Measurements from ENCODE around the gene TRPM3. TPM values are rescaled to one million over a fixed set of nuclear protein-coding genes. Genes with fewer than 3 reads are reported as not detected.

Gene TRPM3
- total and polyA plus RNA-seq, 4 donors = 0.07 to 0.89 (median 0.67) TPM

DNA sequence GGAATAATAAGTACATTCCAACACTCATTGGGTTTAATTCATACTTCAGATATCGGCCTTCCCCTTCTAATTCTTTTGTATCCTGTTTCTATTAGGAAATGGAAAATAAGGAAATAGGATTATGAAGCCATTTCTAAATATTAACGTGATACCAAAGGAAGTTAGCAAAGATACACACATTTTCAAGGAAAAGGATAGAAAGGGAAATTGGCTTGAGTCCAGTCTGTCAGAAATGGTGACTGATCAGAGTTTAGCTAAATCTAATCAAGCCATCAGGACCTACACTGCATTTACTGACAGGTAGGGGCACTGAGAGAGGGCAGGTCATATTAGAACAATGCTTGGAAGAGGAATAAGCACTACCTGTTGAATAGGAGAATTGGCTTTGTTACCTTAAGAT, 3.1 kb downstream of the TRPM3 start:
- Histone ChIP-seq H3K4me1 (ENCODE audit: control insufficient read depth in 4 of 4, insufficient read depth in 4 of 4, low read length in 3 of 4) (peaks cover 0 to 11% (median 7%) of the 10 kb centered on the region in 4 donors), H3K9ac (ENCODE audit: low read depth in 1 of 2, low read length in 2 of 2) (no peak overlapping the region), H3K27ac (ENCODE audit: low read depth in 1 of 2, low read length in 2 of 2) (no peak overlapping the region), H3K27me3 (ENCODE audit: control insufficient read depth in 4 of 4, insufficient read depth in 4 of 4, low read length in 3 of 4) (no peaks in the 10 kb centered on the region), H3K36me3 (ENCODE audit: control insufficient read depth in 4 of 4, insufficient read depth in 3 of 4, low read depth in 1 of 4, low read length in 3 of 4) (no peaks in the 10 kb centered on the region), H3K9me3 (ENCODE audit: control insufficient read depth in 4 of 4, low read length in 3 of 4) (no peaks in the 10 kb centered on the region), H3K4me3 (ENCODE audit: low read depth in 1 of 3, low read length in 3 of 3) (no peak overlapping the region)
- DNase-seq (ENCODE audit: low spot score) = no peak
- 75% methylated on average over 2 of the region's 2 CpGs for WGBS
- TF ChIP-seq YY1 (IDR thresholded peaks at IDR 0.05) (no peak), JUND (IDR thresholded peaks at IDR 0.05) (no peak), EGR1 (IDR thresholded peaks at IDR 0.05; ENCODE audit: low read depth in 2 of 2) (no peak), FOXA2 (IDR thresholded peaks at IDR 0.05) (no peak), RAD21 (IDR thresholded peaks at IDR 0.05) (no peak), RXRA (IDR thresholded peaks at IDR 0.05) (no peak), SP1 (IDR thresholded peaks at IDR 0.05) (no peak), HNF4A (conservative IDR thresholded peaks at IDR 0.05) (no peak), GABPA (IDR thresholded peaks at IDR 0.05 in 1 of 2, conservative IDR thresholded peaks at IDR 0.05 in 1 of 2) (no peak), FOXA1 (IDR thresholded peaks at IDR 0.05) (no peak), TAF1 (conservative IDR thresholded peaks at IDR 0.05) (no peak)
- TF ChIP-seq, protein P1, sequence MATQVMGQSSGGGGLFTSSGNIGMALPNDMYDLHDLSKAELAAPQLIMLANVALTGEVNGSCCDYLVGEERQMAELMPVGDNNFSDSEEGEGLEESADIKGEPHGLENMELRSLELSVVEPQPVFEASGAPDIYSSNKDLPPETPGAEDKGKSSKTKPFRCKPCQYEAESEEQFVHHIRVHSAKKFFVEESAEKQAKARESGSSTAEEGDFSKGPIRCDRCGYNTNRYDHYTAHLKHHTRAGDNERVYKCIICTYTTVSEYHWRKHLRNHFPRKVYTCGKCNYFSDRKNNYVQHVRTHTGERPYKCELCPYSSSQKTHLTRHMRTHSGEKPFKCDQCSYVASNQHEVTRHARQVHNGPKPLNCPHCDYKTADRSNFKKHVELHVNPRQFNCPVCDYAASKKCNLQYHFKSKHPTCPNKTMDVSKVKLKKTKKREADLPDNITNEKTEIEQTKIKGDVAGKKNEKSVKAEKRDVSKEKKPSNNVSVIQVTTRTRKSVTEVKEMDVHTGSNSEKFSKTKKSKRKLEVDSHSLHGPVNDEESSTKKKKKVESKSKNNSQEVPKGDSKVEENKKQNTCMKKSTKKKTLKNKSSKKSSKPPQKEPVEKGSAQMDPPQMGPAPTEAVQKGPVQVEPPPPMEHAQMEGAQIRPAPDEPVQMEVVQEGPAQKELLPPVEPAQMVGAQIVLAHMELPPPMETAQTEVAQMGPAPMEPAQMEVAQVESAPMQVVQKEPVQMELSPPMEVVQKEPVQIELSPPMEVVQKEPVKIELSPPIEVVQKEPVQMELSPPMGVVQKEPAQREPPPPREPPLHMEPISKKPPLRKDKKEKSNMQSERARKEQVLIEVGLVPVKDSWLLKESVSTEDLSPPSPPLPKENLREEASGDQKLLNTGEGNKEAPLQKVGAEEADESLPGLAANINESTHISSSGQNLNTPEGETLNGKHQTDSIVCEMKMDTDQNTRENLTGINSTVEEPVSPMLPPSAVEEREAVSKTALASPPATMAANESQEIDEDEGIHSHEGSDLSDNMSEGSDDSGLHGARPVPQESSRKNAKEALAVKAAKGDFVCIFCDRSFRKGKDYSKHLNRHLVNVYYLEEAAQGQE (IDR thresholded peaks at IDR 0.05) = no peak
- TF ChIP-seq, protein P2, sequence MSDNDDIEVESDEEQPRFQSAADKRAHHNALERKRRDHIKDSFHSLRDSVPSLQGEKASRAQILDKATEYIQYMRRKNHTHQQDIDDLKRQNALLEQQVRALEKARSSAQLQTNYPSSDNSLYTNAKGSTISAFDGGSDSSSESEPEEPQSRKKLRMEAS (IDR thresholded peaks at IDR 0.05) = no peak
- TF ChIP-seq, protein P3, sequence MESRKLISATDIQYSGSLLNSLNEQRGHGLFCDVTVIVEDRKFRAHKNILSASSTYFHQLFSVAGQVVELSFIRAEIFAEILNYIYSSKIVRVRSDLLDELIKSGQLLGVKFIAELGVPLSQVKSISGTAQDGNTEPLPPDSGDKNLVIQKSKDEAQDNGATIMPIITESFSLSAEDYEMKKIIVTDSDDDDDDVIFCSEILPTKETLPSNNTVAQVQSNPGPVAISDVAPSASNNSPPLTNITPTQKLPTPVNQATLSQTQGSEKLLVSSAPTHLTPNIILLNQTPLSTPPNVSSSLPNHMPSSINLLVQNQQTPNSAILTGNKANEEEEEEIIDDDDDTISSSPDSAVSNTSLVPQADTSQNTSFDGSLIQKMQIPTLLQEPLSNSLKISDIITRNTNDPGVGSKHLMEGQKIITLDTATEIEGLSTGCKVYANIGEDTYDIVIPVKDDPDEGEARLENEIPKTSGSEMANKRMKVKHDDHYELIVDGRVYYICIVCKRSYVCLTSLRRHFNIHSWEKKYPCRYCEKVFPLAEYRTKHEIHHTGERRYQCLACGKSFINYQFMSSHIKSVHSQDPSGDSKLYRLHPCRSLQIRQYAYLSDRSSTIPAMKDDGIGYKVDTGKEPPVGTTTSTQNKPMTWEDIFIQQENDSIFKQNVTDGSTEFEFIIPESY (IDR thresholded peaks at IDR 0.05) = no peak
- TF ChIP-seq, protein P4, sequence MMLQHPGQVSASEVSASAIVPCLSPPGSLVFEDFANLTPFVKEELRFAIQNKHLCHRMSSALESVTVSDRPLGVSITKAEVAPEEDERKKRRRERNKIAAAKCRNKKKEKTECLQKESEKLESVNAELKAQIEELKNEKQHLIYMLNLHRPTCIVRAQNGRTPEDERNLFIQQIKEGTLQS (IDR thresholded peaks at IDR 0.05) = no peak
- TF ChIP-seq, protein P5, sequence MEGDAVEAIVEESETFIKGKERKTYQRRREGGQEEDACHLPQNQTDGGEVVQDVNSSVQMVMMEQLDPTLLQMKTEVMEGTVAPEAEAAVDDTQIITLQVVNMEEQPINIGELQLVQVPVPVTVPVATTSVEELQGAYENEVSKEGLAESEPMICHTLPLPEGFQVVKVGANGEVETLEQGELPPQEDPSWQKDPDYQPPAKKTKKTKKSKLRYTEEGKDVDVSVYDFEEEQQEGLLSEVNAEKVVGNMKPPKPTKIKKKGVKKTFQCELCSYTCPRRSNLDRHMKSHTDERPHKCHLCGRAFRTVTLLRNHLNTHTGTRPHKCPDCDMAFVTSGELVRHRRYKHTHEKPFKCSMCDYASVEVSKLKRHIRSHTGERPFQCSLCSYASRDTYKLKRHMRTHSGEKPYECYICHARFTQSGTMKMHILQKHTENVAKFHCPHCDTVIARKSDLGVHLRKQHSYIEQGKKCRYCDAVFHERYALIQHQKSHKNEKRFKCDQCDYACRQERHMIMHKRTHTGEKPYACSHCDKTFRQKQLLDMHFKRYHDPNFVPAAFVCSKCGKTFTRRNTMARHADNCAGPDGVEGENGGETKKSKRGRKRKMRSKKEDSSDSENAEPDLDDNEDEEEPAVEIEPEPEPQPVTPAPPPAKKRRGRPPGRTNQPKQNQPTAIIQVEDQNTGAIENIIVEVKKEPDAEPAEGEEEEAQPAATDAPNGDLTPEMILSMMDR (IDR thresholded peaks at IDR 0.05; ENCODE audit: low read depth, low read length, missing input control) = no peak

All from liver (tissue), 9 donors.